Measurements from ENCODE around the gene ABCA2. TPM values are rescaled to one million over a fixed set of nuclear protein-coding genes. Genes with fewer than 3 reads are reported as not detected.

The ABCA2 gene
- total and polyA plus RNA-seq, 8 donors: 7.3 to 385 (median 44.2) TPM

GRCh38 chr9:137046088-137046787, 18.2 kb upstream of the ABCA2 start, which contains the start of gene NPDC1:
NPDC1 (minus strand) TSS chr9:137046177; CDS start chr9:137045989, 188 bp downstream.
- peak; percentile 90 to 94 for DNase-seq
- intact Hi-C loops (cut with DNase I; ENCODE audit: low total_unique reads): no loop called here
- peaks cover 0 to 8% (median under 1%) of the 10 kb centered on the region in 4 donors for H3K36me3 ChIP-seq
- no peaks in the 10 kb centered on the region for H3K9me3 ChIP-seq
- H3K27me3 ChIP-seq: peaks cover 8 to 81% (median 50%) of the 10 kb centered on the region in 3 donors
- peak within 1 kb of the TSS; percentile 58 to 78 (median 66) for H3K4me3 ChIP-seq
- peak within 1 kb of the TSS; percentile 73 to 84 (median 79) for H3K27ac ChIP-seq
- TF ChIP-seq POLR2AphosphoS5 (IDR thresholded peaks at IDR 0.05) (peak in 1 of 3 donors; percentile 50), CTCF (IDR thresholded peaks at IDR 0.05) (peak in 5 of 7 experiments; percentile 78 to 90 (median 88)), POLR2A (IDR thresholded peaks at IDR 0.05) (no peak), EP300 (IDR thresholded peaks at IDR 0.05) (no peak)
- peaks cover 39 to 64% (median 56%) of the 10 kb centered on the region in 4 donors for H3K4me1 ChIP-seq
- WGBS, 5 donors: 0 to 1% (median 1%) methylated on average over 31 to 57 of the region's 57 CpGs

DNA sequence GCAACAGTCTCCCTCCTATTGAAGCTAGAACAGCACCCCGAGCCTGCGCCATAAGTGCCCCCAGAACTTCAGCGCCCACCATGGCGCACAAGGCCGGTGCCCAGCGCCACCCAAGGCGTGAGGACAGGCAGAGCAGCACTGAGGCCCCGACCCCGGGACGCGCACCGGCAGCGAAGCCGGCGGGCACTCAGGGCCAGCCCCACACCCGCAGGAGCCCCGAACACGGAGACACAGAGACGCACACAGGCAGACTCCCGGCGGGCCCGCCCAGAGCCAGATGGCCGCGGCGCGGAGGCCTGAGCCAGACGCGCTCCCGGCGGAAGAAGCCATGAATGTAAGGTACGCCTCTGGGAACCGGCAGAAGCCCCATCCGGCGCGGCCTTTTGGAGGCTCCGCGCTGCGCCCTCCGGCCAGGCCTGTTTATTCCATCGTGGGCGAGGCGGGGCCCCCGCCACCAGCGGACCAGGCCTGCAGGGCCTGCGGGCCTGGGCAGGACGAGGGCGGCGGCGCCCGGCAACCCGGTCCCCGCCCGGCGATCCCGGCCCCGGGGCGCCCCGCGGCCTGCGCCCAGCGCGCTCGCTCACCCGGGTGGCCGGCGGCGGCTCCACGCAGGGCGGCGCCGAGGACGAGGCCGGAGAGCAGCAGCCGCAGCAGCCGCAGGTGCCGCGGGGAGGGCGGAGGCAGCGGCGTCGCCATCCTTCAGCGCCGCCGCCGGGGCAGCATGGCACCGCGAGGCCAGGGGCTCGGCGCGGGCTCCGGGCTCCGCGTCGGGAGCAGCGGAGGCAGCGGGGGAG, 17.5 kb upstream of the ABCA2 start:
- DNase-seq: peak in 1 of 2 donors; percentile 73
- no peaks in the 10 kb centered on the region for H3K9me3 ChIP-seq
- H3K4me3 ChIP-seq: peak overlapping the region; percentile 58 to 78 (median 66)
- H3K36me3 ChIP-seq: peaks cover 4 to 16% (median 7%) of the 10 kb centered on the region in 4 donors
- 1 to 2% (median 2%) methylated on average over 54 to 96 of the region's 96 CpGs for WGBS, 5 donors
- no peak for TF ChIP-seq EP300 (IDR thresholded peaks at IDR 0.05)
- no peak for TF ChIP-seq POLR2A (IDR thresholded peaks at IDR 0.05)
- TF ChIP-seq CTCF (IDR thresholded peaks at IDR 0.05): no peak
- no peak for TF ChIP-seq POLR2AphosphoS5 (IDR thresholded peaks at IDR 0.05)
- H3K27me3 ChIP-seq: peaks cover 8 to 74% (median 50%) of the 10 kb centered on the region in 3 donors
- intact Hi-C loops (cut with DNase I; ENCODE audit: low total_unique reads): no loop called here
- H3K4me1 ChIP-seq: peaks cover 39 to 64% (median 59%) of the 10 kb centered on the region in 4 donors
- peak overlapping the region; percentile 73 to 84 (median 79) for H3K27ac ChIP-seq

GRCh38 chr9:137044502-137045177, 16.6 kb upstream of the ABCA2 start:
- peaks cover 12 to 24% (median 16%) of the 10 kb centered on the region in 4 donors for H3K36me3 ChIP-seq
- peaks cover 8 to 65% (median 48%) of the 10 kb centered on the region in 3 donors for H3K27me3 ChIP-seq
- intact Hi-C loops (cut with DNase I; ENCODE audit: low total_unique reads): no loop called here
- H3K27ac ChIP-seq: peak overlapping the region; percentile 73 to 84 (median 79)
- peaks cover 39 to 63% (median 58%) of the 10 kb centered on the region in 4 donors for H3K4me1 ChIP-seq
- WGBS, 5 donors: 8 to 32% (median 16%) methylated on average over 10 to 18 of the region's 18 CpGs
- no peak for TF ChIP-seq EP300 (IDR thresholded peaks at IDR 0.05)
- peak in 2 of 3 donors; percentile 57 to 65 for TF ChIP-seq POLR2AphosphoS5 (IDR thresholded peaks at IDR 0.05)
- no peak for TF ChIP-seq POLR2A (IDR thresholded peaks at IDR 0.05)
- no peak for TF ChIP-seq CTCF (IDR thresholded peaks at IDR 0.05)
- peak overlapping the region; percentile 58 to 78 (median 66) for H3K4me3 ChIP-seq
- no peaks in the 10 kb centered on the region for H3K9me3 ChIP-seq
- DNase-seq: peak; percentile 79 to 83

Measured in stomach (tissue), 9 donors.